SU-DHL-6 (cell line): ENCODE data around the gene PILRA.

Experiments used
- CTCF ChIP-seq: fragments of 200-600 bp; sonication (generic); IDR thresholded peaks from one replicate; pipeline ENCODE4 v1.5.1; 2017; ENCODE audit warnings: antibody characterized with exemption, mild to moderate bottlenecking, low read length, moderate library complexity; ENCODE audit not compliant: insufficient read depth, poor library complexity, severe bottlenecking
- EZH2phosphoT487 ChIP-seq: fragments of 200-600 bp; sonication (generic), shearing (Covaris generic); conservative IDR thresholded peaks from 2 replicates; pipeline ENCODE4 v1.6.1; 2018; ENCODE audit warnings: mild to moderate bottlenecking, antibody characterized with exemption, low read length, moderate library complexity, mixed read lengths

- TF ChIP-seq CTCF (no peak), EZH2phosphoT487 (no peak)
These were observed 29.0 kb downstream of the PILRA start for GRCh38 chr7:100402241-100402640.
